GM21528 (cell line): ENCODE measurements around the gene CCDC91.
"Not testable (repeated sequence)": the region's sequence is repeated elsewhere in the genome, so short reads cannot be mapped to it uniquely, and the experiment has no call there.

Source experiments
- ATAC-seq: cut with Tn5 transposase; IDR thresholded peaks from one replicate; pipeline ENCODE4 v1.9.1; 2021; ENCODE audit warnings: mild to moderate bottlenecking, moderate library complexity; ENCODE audit not compliant: unreplicated experiment, low FRiP score

Gene CCDC91

GRCh38 chr12:28227251-28227650, 37.0 kb downstream of the CCDC91 start:
- no peak for ATAC-seq

GRCh38 chr12:28231248-28231647, 41.0 kb downstream of the CCDC91 start:
- no peak for ATAC-seq

DNA sequence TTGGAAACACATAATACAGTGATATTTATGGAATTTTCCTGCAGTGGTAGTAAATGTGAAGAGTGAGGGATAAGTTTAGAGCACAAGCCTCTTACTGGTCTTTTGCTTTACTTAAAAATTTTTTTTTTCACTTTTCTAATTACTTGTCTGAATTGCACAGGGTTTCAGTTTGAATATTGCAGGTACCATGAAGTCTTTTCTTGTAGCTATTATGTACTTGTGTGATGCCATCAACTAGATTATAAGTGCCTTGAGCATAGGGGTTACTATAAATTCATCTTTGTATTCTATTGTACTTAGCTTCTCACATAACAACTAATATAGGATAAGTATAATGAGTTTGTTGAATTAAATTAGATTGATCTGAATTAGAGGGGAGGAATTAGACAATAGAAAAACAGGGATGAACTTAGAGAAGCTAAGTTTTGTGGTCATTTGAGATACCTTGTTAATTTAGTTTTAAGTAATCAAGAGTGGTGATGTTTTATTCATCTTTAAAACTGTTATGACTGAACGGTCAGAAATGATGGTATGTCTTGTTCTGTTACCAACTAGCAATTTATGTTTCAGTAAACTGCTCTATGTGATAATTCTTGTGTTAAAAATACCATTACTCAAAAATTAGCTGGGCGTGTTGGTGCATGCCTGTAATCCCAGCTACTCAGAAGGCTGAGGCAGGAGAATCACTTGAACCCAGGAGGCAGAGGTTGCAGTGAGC, 42.1 kb downstream of the CCDC91 start:
- ATAC-seq: no peak

DNA sequence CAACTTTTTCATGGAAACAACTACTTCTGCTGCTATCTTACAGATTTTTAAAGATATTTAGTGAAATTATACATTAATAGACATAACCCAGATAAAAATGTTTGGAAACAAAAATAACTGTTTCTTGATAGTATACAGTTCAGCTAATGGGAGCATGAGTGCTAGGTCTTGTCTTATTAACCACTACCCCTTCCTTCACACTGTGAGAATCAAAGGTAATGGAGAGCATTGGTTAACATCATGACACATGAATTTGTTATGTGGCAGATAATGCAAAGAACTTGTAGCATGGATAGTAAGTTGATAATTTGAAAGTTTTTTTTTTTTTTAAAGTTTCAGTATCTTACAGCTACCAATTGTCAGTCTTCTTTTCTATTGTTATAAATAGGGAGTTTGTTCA, 44.2 kb downstream of the CCDC91 start:
- ATAC-seq: no peak

- ATAC-seq: no peak
Measured at GRCh38 chr12:28235015-28235414, 44.8 kb downstream of the CCDC91 start.

DNA sequence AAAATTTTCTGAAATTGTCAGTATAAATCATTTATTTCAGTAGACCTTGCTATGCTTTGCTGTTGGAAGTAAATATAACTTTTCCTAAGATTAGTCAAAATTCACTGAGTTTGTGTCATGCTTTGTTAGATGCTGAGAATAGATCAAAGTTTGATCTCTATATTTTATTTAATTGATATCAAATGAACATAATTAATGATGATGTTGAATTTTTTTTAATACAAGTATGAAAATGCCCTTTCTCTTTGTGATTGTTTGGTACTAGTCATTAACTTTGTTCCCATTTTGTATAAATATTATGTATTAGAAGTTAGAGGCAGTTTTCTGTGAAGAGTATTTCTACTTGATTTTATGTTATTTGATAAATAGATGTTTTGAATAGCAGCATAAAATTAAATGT, 45.7 kb downstream of the CCDC91 start:
- ATAC-seq: no peak

GRCh38 chr12:28237423-28237822, 47.2 kb downstream of the CCDC91 start:
- no peak for ATAC-seq

GRCh38 chr12:28239918-28240317, 49.7 kb downstream of the CCDC91 start:
- no peak for ATAC-seq

GRCh38 chr12:28240853-28241252, 50.6 kb downstream of the CCDC91 start:
- no peak for ATAC-seq

- ATAC-seq: no peak
Measured at GRCh38 chr12:28242129-28242495, 51.9 kb downstream of the CCDC91 start.

DNA sequence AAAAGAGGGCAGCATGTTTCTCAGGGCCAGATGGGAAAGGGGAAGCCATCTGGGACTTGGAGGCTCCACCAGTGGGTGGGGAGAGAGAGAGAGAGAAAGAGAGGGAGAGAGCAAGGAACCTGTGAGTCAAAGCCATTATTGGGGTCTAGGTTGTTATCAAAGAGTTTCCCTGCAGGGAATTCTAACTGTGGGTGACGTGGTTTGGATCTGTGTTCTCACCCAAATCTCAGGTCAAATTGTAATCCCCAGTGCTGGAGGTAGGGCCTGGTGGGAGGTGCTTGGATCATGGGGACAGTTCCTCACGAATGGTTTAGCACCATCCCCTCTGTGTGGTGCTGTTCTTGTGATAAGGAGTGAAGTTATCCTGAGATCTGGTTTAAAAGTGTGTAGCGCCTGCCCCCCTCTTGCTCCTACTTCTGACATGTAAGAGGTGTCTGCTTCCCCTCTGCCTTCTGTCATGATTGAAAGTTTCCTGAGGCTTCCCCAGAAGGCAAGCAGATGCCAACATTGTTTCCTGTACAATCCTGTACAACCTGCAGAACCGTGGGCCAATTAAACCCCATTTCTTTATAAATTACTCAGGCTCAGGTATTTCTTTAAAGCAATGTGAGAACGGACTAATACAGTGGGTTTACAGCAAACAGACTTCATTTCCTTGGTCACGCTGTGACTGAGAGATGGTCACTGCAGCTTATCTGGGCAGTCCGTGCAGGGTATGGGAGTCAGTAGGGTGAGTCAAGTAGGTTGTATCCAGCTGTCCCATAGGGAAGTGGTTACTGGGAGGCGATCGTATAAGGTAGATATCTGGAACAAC, 52.4 kb downstream of the CCDC91 start:
- ATAC-seq: no peak

- no peak for ATAC-seq
Measured at GRCh38 chr12:28243310-28243633, 53.0 kb downstream of the CCDC91 start.

- no peak for ATAC-seq
Measured at GRCh38 chr12:28247806-28248205, 57.5 kb downstream of the CCDC91 start.

- no peak for ATAC-seq
Measured at GRCh38 chr12:28248555-28249145, 58.4 kb downstream of the CCDC91 start.

- ATAC-seq: peak; percentile 97
Measured at GRCh38 chr12:28253161-28253641, 62.9 kb downstream of the CCDC91 start.

DNA sequence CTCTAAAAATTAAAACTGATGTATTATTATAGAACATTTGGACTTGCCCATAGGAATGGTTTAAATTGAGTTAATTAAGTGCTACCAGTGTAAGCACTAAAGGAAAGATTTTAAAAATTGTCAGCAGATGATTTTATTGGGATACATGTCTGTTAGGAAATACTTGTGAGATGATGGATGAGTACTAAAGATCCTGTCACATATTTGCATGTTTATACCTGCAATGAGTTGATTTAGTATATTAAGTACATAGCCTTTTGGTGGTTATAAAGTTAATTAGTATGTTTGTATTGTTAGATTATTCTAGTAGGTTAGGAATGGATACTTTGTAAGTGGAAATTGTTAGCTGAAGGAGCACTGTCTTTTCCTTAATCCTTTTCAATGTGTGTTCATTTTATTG, 67.2 kb downstream of the CCDC91 start:
- no peak for ATAC-seq

DNA sequence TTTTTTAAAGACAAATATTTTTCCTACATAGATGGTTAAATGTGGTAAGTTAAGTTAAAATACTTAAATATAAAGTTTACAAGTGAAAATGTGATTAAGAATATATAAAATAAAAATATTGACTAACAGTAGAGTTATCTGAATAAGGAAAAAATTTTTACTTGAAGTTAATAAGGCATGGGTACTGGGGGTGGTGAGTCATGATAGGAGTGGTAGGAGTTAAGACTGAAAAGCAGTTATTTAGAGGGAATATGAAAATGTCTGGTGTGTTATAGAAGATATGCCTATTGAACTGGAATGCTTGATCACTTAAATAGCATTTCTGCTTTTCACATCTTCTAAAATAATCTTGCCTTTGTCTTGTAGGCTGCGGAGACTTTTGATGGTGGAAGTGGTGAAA, 68.7 kb downstream of the CCDC91 start:
- no peak for ATAC-seq

DNA sequence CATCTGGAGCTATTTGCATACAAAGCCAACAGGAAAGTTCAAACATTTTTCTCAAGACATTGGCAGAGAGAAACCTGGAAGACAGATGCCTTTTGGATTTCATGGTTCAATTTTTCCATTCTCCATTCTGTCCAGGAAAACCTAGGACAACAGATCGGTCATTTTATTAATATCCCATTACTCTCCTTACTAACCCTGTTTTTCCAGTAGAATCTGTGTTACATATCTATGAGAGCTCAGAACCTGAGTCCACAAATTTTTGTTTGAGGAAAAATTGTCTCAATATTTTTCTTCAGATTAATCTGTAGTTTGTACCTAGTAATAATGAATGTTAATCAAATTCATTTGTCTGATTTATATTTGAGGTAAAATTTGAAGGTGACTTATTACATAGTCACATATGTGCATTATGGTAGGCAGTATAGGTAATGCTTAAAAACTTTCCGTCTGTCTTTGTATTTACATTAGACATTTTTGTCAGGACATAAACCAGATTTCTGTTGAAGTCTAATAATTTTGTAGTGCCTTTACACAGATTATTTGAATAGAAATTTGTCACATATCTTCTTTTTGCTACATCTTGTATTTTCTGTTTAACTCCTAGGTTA, 75.3 kb downstream of the CCDC91 start:
- ATAC-seq: no peak

DNA sequence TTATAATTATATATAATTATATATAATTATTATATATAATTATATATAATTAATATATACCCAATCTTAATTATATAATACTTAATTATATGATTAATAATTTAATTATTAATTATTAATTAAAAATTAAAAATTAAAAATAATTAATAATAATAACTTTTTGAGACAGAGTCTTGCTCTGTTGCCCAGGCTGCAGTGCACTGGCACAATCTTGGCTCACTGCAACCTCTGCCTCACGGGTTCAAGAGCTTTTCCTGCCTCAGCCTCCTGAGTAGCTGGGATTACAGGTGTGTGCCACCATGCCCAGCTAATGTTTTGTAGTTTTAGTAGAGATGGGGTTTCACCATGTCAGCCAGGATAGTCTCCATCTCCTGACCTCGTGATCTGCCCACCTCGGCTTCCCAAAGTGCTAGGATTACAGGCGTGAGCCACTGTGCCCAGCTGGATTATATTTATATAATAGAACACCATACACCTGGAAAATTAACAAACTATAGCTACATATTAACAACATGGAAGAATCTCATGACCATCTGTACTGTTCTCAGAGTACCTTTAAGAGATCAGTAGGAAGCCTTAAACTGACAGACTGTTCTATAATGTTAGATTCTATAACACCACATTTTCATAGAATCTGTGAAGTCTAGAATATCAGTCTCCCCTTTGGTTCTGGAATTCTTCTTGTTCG, 77.8 kb downstream of the CCDC91 start:
- ATAC-seq: not testable (repeated sequence)

- ATAC-seq: no peak
Measured at GRCh38 chr12:28268608-28269229, 78.5 kb downstream of the CCDC91 start.
